Measurements from ENCODE around the gene NXPH4.

NXPH4 gene

GRCh38 chr12:57215668-57216013 lies 953 bp upstream of the NXPH4 start:
- TF ChIP-seq YY1 (IDR thresholded peaks at IDR 0.05; ENCODE audit: low read depth) (no peak), MAX (IDR thresholded peaks at IDR 0.05) (no peak), TAF1 (IDR thresholded peaks at IDR 0.05; ENCODE audit: low read depth) (no peak), TCF12 (IDR thresholded peaks at IDR 0.05; ENCODE audit: low read depth) (no peak), ZBTB7A (IDR thresholded peaks at IDR 0.05; ENCODE audit: low read depth) (no peak), EP300 (IDR thresholded peaks at IDR 0.05; ENCODE audit: borderline replicate concordance) (no peak), USF1 (IDR thresholded peaks at IDR 0.05) (no peak)

- TF ChIP-seq NFIC (IDR thresholded peaks at IDR 0.05) (no peak; the same call in 1 of the 2 replicates), EGR1 (IDR thresholded peaks at IDR 0.05) (0 out of 2 replicates have a peak, but pooled peaks have one; percentile 17), RAD21 (IDR thresholded peaks at IDR 0.05; ENCODE audit: low read depth) (no peak)
These were observed 606 bp downstream of the NXPH4 start for GRCh38 chr12:57216921-57217879.

GRCh38 chr12:57218030-57218853 lies 1.6 kb downstream of the NXPH4 start:
- TF ChIP-seq ZBTB7A (IDR thresholded peaks at IDR 0.05; ENCODE audit: low read depth) (peak; percentile 51; the same call in 1 of the 2 replicates), EP300 (IDR thresholded peaks at IDR 0.05; ENCODE audit: borderline replicate concordance) (no peak), CEBPB (IDR thresholded peaks at IDR 0.05) (no peak), CREB1 (IDR thresholded peaks at IDR 0.05; ENCODE audit: low read depth) (no peak), EGR1 (IDR thresholded peaks at IDR 0.05) (no peak)

- TF ChIP-seq REST (IDR thresholded peaks at IDR 0.05; ENCODE audit: low read depth) (no peak), RAD21 (IDR thresholded peaks at IDR 0.05; ENCODE audit: low read depth) (no peak), CEBPB (IDR thresholded peaks at IDR 0.05) (no peak), CREB1 (IDR thresholded peaks at IDR 0.05; ENCODE audit: low read depth) (no peak), TEAD4 (IDR thresholded peaks at IDR 0.05) (no peak), TCF12 (IDR thresholded peaks at IDR 0.05; ENCODE audit: low read depth) (no peak), MAX (IDR thresholded peaks at IDR 0.05) (no peak), NFIC (IDR thresholded peaks at IDR 0.05) (no peak), YY1 (IDR thresholded peaks at IDR 0.05; ENCODE audit: low read depth) (no peak), EGR1 (IDR thresholded peaks at IDR 0.05) (no peak), TAF1 (IDR thresholded peaks at IDR 0.05; ENCODE audit: low read depth) (no peak), FOXM1 (IDR thresholded peaks at IDR 0.05; ENCODE audit: borderline replicate concordance, low read depth) (no peak), EP300 (IDR thresholded peaks at IDR 0.05; ENCODE audit: borderline replicate concordance) (no peak), ZBTB7A (IDR thresholded peaks at IDR 0.05; ENCODE audit: low read depth) (no peak), USF1 (IDR thresholded peaks at IDR 0.05) (no peak)
These were observed 2.8 kb downstream of the NXPH4 start for GRCh38 chr12:57219205-57219992.

- TF ChIP-seq EGR1 (IDR thresholded peaks at IDR 0.05) (no peak), MAX (IDR thresholded peaks at IDR 0.05) (no peak), RAD21 (IDR thresholded peaks at IDR 0.05; ENCODE audit: low read depth) (no peak), CEBPB (IDR thresholded peaks at IDR 0.05) (no peak), TCF12 (IDR thresholded peaks at IDR 0.05; ENCODE audit: low read depth) (no peak), ZBTB7A (IDR thresholded peaks at IDR 0.05; ENCODE audit: low read depth) (no peak), USF1 (IDR thresholded peaks at IDR 0.05) (no peak), TEAD4 (IDR thresholded peaks at IDR 0.05) (no peak), EP300 (IDR thresholded peaks at IDR 0.05; ENCODE audit: borderline replicate concordance) (no peak), FOXM1 (IDR thresholded peaks at IDR 0.05; ENCODE audit: borderline replicate concordance, low read depth) (no peak), REST (IDR thresholded peaks at IDR 0.05; ENCODE audit: low read depth) (no peak)
These were observed 3.6 kb downstream of the NXPH4 start for GRCh38 chr12:57219993-57220754.
